ENCODE measurements around the gene PUSL1.

DNA sequence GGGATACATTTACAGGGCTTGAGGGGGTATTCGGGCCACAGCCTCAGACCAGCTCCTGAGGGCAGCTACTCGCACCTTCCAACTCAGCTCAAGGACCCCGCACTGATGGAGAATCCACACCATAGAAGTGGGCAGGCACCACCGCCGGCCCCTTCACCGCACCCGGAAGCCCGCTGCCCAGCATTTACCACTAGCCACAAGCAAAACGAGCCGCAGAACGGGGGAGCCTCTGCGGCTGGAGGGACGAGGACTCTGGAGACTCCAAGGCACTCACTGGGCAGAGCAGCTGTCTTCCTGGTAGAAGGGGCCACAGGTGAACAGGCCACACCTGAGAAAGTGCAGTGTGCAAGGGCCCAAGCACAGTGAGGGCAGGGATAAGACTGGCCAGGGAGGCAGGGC, 40.1 kb upstream of the PUSL1 start:
- TF ChIP-seq POLR2A (IDR thresholded peaks at IDR 0.05; ENCODE audit: low read length) (no peak), TP53 (CRISPR knock-in tag; IDR thresholded peaks at IDR 0.05) (no peak), ZC3H11A (IDR thresholded peaks at IDR 0.05) (no peak), PHF8 (IDR thresholded peaks at IDR 0.05; ENCODE audit: borderline replicate concordance, low read depth) (no peak), CEBPB (IDR thresholded peaks at IDR 0.05) (no peak), CHD2 (IDR thresholded peaks at IDR 0.05; ENCODE audit: low read length, partially characterized antibody) (no peak)
- TF ChIP-seq, protein P1, sequence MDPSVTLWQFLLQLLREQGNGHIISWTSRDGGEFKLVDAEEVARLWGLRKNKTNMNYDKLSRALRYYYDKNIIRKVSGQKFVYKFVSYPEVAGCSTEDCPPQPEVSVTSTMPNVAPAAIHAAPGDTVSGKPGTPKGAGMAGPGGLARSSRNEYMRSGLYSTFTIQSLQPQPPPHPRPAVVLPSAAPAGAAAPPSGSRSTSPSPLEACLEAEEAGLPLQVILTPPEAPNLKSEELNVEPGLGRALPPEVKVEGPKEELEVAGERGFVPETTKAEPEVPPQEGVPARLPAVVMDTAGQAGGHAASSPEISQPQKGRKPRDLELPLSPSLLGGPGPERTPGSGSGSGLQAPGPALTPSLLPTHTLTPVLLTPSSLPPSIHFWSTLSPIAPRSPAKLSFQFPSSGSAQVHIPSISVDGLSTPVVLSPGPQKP (IDR thresholded peaks at IDR 0.05; ENCODE audit: low read depth, low read length) = no peak
- TF ChIP-seq, protein P2, sequence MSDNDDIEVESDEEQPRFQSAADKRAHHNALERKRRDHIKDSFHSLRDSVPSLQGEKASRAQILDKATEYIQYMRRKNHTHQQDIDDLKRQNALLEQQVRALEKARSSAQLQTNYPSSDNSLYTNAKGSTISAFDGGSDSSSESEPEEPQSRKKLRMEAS (IDR thresholded peaks at IDR 0.05) = no peak
